ENCODE measurements around the gene IFNG-AS1. TPM values are rescaled to one million over a fixed set of nuclear protein-coding genes. Genes with fewer than 3 reads are reported as not detected.
A peak's percentile ranks its signal among the peaks of the same experiment; 100 is the strongest.

The IFNG-AS1 gene
- total RNA-seq, 1 experiment from 2014 or later = not detected

DNA sequence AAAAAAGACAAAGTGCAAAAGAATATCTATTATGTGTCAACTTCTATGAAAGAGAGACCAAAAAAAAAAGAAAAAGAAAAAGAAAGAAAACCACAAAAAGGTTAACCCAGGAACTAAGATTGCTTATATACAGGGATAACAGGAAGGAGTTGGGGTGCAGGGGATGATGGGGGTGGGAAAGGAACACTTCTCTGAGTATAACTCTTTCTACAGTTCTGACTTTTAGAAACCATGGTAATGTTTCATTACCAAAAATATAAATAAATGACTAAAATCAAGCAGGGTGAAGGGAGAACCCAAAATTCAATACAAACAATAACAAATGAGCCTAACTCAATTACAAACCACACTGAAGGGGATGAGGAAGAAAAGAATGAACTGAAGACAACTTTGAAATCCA lies 9.1 kb downstream of the IFNG-AS1 start:
- Mint-ChIP-seq H3K36me3 (ENCODE audit: insufficient read depth, unreplicated experiment) (no peaks in the 10 kb centered on the region), H3K27me3 (ENCODE audit: insufficient read depth, unreplicated experiment) (no peaks in the 10 kb centered on the region), H3K4me3 (ENCODE audit: unreplicated experiment) (no peak overlapping the region), H3K9me3 (ENCODE audit: unreplicated experiment) (no peaks in the 10 kb centered on the region), H3K4me1 (ENCODE audit: low read depth, unreplicated experiment) (no peaks in the 10 kb centered on the region), H3K27ac (ENCODE audit: unreplicated experiment) (no peak overlapping the region)
- Histone ChIP-seq H3K4me1 (no peaks in the 10 kb centered on the region), H3K4me3 (ENCODE audit: low read depth, low read length) (no peak overlapping the region), H3K9me3 (no peaks in the 10 kb centered on the region), H3K36me3 (ENCODE audit: control insufficient read depth, insufficient read depth, low read length) (no peaks in the 10 kb centered on the region), H3K27me3 (replicated peaks; ENCODE audit: control insufficient read depth, insufficient read depth, low read length) (no peaks in the 10 kb centered on the region; the same call in 1 of the 2 replicates)
- CTCF ChIA-PET = no interaction called here
- no peak for DNase-seq
- POLR2A ChIA-PET = no interaction called here
- BruUV-seq (replicated peaks) = no TSS peak
- TF ChIP-seq CTCF (IDR thresholded peaks at IDR 0.05; ENCODE audit: insufficient read depth in 1 of 2, low read depth in 1 of 2, low read length in 1 of 2, severe bottlenecking in 1 of 2, unreplicated experiment in 1 of 2) = no peak
- intact Hi-C loops (cut with micrococcal nuclease; ENCODE audit: unreplicated experiment) = no loop called here

DNA sequence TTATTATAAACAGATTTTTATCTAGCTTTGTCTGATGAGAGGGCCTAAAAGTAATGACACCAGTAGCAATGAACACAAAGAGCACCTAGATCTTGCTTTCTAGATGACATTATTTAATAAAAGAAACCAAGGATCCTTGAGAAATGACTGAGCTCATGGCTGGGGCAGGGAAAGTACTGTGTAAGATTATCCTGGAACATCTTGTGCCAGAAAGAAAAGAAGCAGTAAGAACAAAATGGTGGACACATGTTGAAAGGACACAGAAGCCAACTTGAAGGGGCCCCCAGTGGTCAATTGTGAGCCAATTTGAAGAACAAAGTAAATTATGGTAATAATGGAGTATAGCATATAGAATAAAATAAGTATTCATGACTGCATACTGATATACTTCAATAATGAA lies 10.0 kb downstream of the IFNG-AS1 start:
- Mint-ChIP-seq H3K9me3 (ENCODE audit: unreplicated experiment) (peaks cover 6% of the 10 kb centered on the region), H3K36me3 (ENCODE audit: insufficient read depth, unreplicated experiment) (no peaks in the 10 kb centered on the region), H3K4me3 (ENCODE audit: unreplicated experiment) (no peak overlapping the region), H3K27ac (ENCODE audit: unreplicated experiment) (no peak overlapping the region), H3K27me3 (ENCODE audit: insufficient read depth, unreplicated experiment) (no peaks in the 10 kb centered on the region), H3K4me1 (ENCODE audit: low read depth, unreplicated experiment) (no peaks in the 10 kb centered on the region)
- POLR2A ChIA-PET = no interaction called here
- Histone ChIP-seq H3K9me3 (no peaks in the 10 kb centered on the region), H3K27me3 (replicated peaks; ENCODE audit: control insufficient read depth, insufficient read depth, low read length) (no peaks in the 10 kb centered on the region), H3K4me1 (no peaks in the 10 kb centered on the region), H3K36me3 (ENCODE audit: control insufficient read depth, insufficient read depth, low read length) (no peaks in the 10 kb centered on the region), H3K4me3 (ENCODE audit: low read depth, low read length) (no peak overlapping the region)
- no peak for DNase-seq
- TF ChIP-seq CTCF (IDR thresholded peaks at IDR 0.05; ENCODE audit: insufficient read depth in 1 of 2, low read depth in 1 of 2, low read length in 1 of 2, severe bottlenecking in 1 of 2, unreplicated experiment in 1 of 2) = no peak
- CTCF ChIA-PET = interaction anchor here (0.6 kb wide), 1 partner anchor 1697 kb away, joined by 6 read pairs; the partner anchor contains the start of gene HELB
- BruUV-seq (replicated peaks) = no TSS peak
- intact Hi-C loops (cut with micrococcal nuclease; ENCODE audit: unreplicated experiment) = no loop called here

GRCh38 chr12:68001486-68002466 lies 12.5 kb downstream of the IFNG-AS1 start:
- peak; percentile 47 to 52 for TF ChIP-seq CTCF (IDR thresholded peaks at IDR 0.05; ENCODE audit: insufficient read depth in 1 of 2, low read depth in 1 of 2, low read length in 1 of 2, severe bottlenecking in 1 of 2, unreplicated experiment in 1 of 2)
- peak in 1 of 2 experiments; percentile 7 for DNase-seq

More at GRCh38 chr12:68001486-68002466, 12.5 kb downstream of the IFNG-AS1 start:
- no peaks in the 10 kb centered on the region for H3K36me3 ChIP-seq (ENCODE audit: control insufficient read depth, insufficient read depth, low read length)
- no TSS peak for BruUV-seq (replicated peaks)
- H3K9me3 ChIP-seq = no peaks in the 10 kb centered on the region
- Mint-ChIP-seq H3K36me3 (ENCODE audit: insufficient read depth, unreplicated experiment) (no peaks in the 10 kb centered on the region), H3K27me3 (ENCODE audit: insufficient read depth, unreplicated experiment) (no peaks in the 10 kb centered on the region), H3K9me3 (ENCODE audit: unreplicated experiment) (peaks cover 15% of the 10 kb centered on the region), H3K27ac (ENCODE audit: unreplicated experiment) (no peak overlapping the region), H3K4me3 (ENCODE audit: unreplicated experiment) (no peak overlapping the region), H3K4me1 (ENCODE audit: low read depth, unreplicated experiment) (no peaks in the 10 kb centered on the region)
- POLR2A ChIA-PET = no interaction called here
- no peak overlapping the region for H3K4me3 ChIP-seq (ENCODE audit: low read depth, low read length)
- no peaks in the 10 kb centered on the region for H3K4me1 ChIP-seq
- CTCF ChIA-PET = interaction anchor here (0.7 kb wide), 1 partner anchor 156 kb away, joined by 3 read pairs; no protein-coding TSS in a partner anchor
- H3K27me3 ChIP-seq (replicated peaks; ENCODE audit: control insufficient read depth, insufficient read depth, low read length) = no peaks in the 10 kb centered on the region
- intact Hi-C loops (cut with micrococcal nuclease; ENCODE audit: unreplicated experiment) = no loop called here
